Ovary (tissue), 3 donors: Measurements from ENCODE around the gene SNRPF.

Experiments
- POLR2A ChIP-seq: fragments of 450-650 bp; IDR thresholded peaks from one replicate; pipeline ENCODE4 v1.6.1; 2017; ENCODE audit warnings: antibody characterized with exemption, mild to moderate bottlenecking, moderate library complexity
- TF ChIP-seq, protein P1 (sequence below), 3 donors: fragments of 450-650 bp in 2 of 3; fragments of 200-600 bp in 1 of 3; IDR thresholded peaks; one replicate each; pipeline versions ENCODE4 v1.5.1 to v1.8.0; 2016 to 2022; ENCODE audit warnings: antibody characterized with exemption in 3 of 3, mild to moderate bottlenecking in 1 of 3
- donor health status: DM: no; HTN: no; CAD: no.

GRCh38 chr12:95882080-95882479 is 23.3 kb downstream of the SNRPF start:
- TF ChIP-seq, protein P1, sequence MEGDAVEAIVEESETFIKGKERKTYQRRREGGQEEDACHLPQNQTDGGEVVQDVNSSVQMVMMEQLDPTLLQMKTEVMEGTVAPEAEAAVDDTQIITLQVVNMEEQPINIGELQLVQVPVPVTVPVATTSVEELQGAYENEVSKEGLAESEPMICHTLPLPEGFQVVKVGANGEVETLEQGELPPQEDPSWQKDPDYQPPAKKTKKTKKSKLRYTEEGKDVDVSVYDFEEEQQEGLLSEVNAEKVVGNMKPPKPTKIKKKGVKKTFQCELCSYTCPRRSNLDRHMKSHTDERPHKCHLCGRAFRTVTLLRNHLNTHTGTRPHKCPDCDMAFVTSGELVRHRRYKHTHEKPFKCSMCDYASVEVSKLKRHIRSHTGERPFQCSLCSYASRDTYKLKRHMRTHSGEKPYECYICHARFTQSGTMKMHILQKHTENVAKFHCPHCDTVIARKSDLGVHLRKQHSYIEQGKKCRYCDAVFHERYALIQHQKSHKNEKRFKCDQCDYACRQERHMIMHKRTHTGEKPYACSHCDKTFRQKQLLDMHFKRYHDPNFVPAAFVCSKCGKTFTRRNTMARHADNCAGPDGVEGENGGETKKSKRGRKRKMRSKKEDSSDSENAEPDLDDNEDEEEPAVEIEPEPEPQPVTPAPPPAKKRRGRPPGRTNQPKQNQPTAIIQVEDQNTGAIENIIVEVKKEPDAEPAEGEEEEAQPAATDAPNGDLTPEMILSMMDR (IDR thresholded peaks at IDR 0.05): no peak
- TF ChIP-seq POLR2A: no peak
